Adrenal gland (tissue), 12 donors: Measurements from ENCODE around the gene MEOX2. TPM values are rescaled to one million over a fixed set of nuclear protein-coding genes. Genes with fewer than 3 reads are reported as not detected.

Experiments used
- DNase-seq, 7 donors: peaks; one replicate each; pipeline ENCODE4 v3.0.0-alpha.2; 2019 to 2020
- H3K27ac ChIP-seq, 5 donors: fragments of 200-600 bp; sonication (generic) in 4 of 5; 1 replicate in 3 of 5; 2 replicates in 2 of 5; pipeline versions ENCODE4 v1.5.1 to v1.8.0; 2016 to 2020; ENCODE audit warnings: mild to moderate bottlenecking in 1 of 5
- H3K27me3 ChIP-seq: fragments of 200-600 bp; 2 replicates; pipeline ENCODE4 v1.8.0; 2021
- H3K36me3 ChIP-seq, 2 donors: fragments of 200-600 bp; replicated peaks in 1 of 2; 1 replicate in 1 of 2; 2 replicates in 1 of 2; pipeline versions ENCODE4 v1.5.1 to v1.8.0; 2018 to 2022
- H3K4me1 ChIP-seq, 2 donors: fragments of 200-600 bp; replicated peaks in 1 of 2; 1 replicate in 1 of 2; 2 replicates in 1 of 2; pipeline versions ENCODE4 v1.5.1 to v1.8.0; 2018 to 2021
- H3K4me3 ChIP-seq, 4 donors: fragments of 200-600 bp; sonication (generic) in 3 of 4; one replicate each; pipeline ENCODE4 v1.5.1; 2016 to 2018
- H3K9me3 ChIP-seq, 3 donors: fragments of 200-600 bp; sonication (generic) in 1 of 3; replicated peaks in 1 of 3; 1 replicate in 2 of 3; 2 replicates in 1 of 3; pipeline versions ENCODE4 v1.5.1 to v1.8.0; 2016 to 2021
- POLR2A ChIP-seq, 2 donors: fragments of 450-650 bp; IDR thresholded peaks; one replicate each; pipeline ENCODE4 v1.6.1; 2017; ENCODE audit warnings: antibody characterized with exemption in 2 of 2, mild to moderate bottlenecking in 2 of 2, moderate library complexity in 1 of 2
- WGBS, 4 donors: extraction: QIAGEN DNeasy Blood & Tissue Kit in 2 of 4; methylation state at CpG; one replicate each; pipeline versions ENCODE4 v1.1.5 to v1.1.7; 2013 to 2017; 5-methylcytosine and 5-hydroxymethylcytosine counted together
- intact Hi-C, 2 donors: fragments of 100-400 bp; cut with DNase I; formaldehyde crosslinking; loops; one replicate each; pipeline versions ENCODE4 v1.14.1 to v1.15.0; 2022 to 2023
- polyA plus RNA-seq, 3 donors: library from polyadenylated mRNA; stranded (reverse); fragments of 200-250 nt in 2 of 3; fragments of 350-450 nt in 1 of 3; fragmentation: Illumina TruSeq in 1 of 3; extraction: RNeasy Lipid Tissue Mini Kit (QIAGEN cat#74804) in 1 of 3; gene quantifications; one replicate each; pipeline ENCODE4 v1.2.3, GENCODE V29; 2013 to 2014
- total RNA-seq, 9 donors: library from RNA; depleted of rRNA in 4 of 9; stranded (reverse); fragments of >200 nt in 4 of 9; fragments of 120-200 nt in 1 of 9; fragmentation: NEBNext Ultra II Directional in 1 of 9; extraction: Animal tissue kit (Norgen Biotek cat#: 25700) in 1 of 9; gene quantifications; one replicate each; pipeline versions ENCODE4 v1.1.0 to v1.2.4, GENCODE V29; 2013 to 2023
- TF ChIP-seq, protein P1 (sequence below), 6 experiments: fragments of 450-650 bp in 4 of 6; fragments of 200-600 bp in 2 of 6; sonication (generic) in 1 of 6; IDR thresholded peaks; 1 replicate in 5 of 6; 2 replicates in 1 of 6; pipeline versions ENCODE4 v1.5.1 to v1.8.0; 2016 to 2021; ENCODE audit warnings: antibody characterized with exemption in 6 of 6, mild to moderate bottlenecking in 2 of 6, moderate library complexity in 1 of 6
- donor health status: healthy with polysubstance abuse.
- donor health status: Bipolar disorder and iron deficiency.
- donor health status: DM: yes; HTN: yes; CAD: no.
- donor health status: DM: no; HTN: no; CAD: no.
- donor health status: DM: no; HTN: no; CAD: no.
- donor health status: DM: yes; HTN: yes; CAD: no.

MEOX2 gene
- total and polyA plus RNA-seq, 12 donors = 0.14 to 3.0 (median 0.79) TPM; not detected in 2

DNA sequence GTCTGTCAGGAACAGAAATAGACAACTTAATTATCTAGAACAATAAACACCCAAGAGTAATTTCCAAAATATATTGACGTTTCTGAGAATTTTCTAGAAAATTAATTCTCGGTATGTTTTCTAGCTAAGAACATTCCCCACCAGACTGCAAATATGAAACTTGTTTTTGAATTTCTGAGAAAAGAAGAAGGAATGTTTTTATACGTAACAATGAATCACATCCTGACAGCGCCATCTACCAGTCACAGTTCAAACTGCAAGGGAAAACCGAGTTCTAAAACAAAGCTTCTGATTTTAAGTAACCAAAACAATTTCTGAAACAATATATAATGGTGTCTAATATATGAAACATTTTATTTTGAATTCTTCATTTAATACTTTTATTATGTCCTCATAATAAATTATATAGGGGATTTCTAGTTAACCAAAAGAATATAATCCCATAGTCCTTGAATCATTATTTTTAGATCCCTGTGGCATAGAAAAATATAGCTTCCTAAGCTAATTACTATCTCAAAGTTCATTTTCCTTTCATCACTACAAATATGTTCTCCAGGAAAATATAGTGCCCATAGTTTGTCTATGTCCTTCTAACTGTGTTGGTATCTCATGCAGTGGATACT lies 34.5 kb upstream of the MEOX2 start:
- Histone ChIP-seq H3K4me3 (no peak overlapping the region), H3K9me3 (no peaks in the 10 kb centered on the region), H3K36me3 (no peaks in the 10 kb centered on the region), H3K4me1 (no peaks in the 10 kb centered on the region), H3K27me3 (no peaks in the 10 kb centered on the region), H3K27ac (no peak overlapping the region)
- DNase-seq = peak in 5 of 7 donors; percentile 20 to 64 (median 35)
- WGBS, 4 donors = 41 to 53% (median 47%) methylated on average over 5 of the region's 5 CpGs
- intact Hi-C loops = no loop called here
- no peak for TF ChIP-seq POLR2A (IDR thresholded peaks at IDR 0.05)
- TF ChIP-seq, protein P1, sequence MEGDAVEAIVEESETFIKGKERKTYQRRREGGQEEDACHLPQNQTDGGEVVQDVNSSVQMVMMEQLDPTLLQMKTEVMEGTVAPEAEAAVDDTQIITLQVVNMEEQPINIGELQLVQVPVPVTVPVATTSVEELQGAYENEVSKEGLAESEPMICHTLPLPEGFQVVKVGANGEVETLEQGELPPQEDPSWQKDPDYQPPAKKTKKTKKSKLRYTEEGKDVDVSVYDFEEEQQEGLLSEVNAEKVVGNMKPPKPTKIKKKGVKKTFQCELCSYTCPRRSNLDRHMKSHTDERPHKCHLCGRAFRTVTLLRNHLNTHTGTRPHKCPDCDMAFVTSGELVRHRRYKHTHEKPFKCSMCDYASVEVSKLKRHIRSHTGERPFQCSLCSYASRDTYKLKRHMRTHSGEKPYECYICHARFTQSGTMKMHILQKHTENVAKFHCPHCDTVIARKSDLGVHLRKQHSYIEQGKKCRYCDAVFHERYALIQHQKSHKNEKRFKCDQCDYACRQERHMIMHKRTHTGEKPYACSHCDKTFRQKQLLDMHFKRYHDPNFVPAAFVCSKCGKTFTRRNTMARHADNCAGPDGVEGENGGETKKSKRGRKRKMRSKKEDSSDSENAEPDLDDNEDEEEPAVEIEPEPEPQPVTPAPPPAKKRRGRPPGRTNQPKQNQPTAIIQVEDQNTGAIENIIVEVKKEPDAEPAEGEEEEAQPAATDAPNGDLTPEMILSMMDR (IDR thresholded peaks at IDR 0.05) = peak; percentile 38 to 64 (median 54)

DNA sequence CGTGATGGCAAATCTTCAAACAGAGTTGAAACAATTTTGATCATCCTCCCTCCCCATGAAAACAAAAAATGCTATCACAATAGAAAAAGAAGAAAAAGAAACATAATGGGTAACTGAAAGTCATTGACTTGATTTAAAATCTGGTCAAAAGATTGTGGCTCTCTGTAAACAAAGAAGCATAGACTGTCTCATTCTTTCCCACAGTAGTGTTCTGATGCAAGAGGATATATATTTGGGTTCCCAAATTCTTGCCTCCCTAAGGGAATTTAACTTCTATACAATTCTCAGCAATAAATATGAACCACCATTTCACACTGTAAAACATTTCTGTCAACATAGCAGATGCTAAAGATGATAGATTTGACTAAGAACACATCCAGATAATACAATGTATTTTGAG lies 32.8 kb upstream of the MEOX2 start:
- WGBS, 4 donors = 76 to 84% (median 80%) methylated on average over 1 of the region's 1 CpG
- no peak for TF ChIP-seq POLR2A (IDR thresholded peaks at IDR 0.05)
- TF ChIP-seq, protein P1 (IDR thresholded peaks at IDR 0.05) = no peak
- Histone ChIP-seq H3K36me3 (no peaks in the 10 kb centered on the region), H3K4me1 (no peaks in the 10 kb centered on the region), H3K27ac (no peak overlapping the region), H3K9me3 (no peaks in the 10 kb centered on the region), H3K27me3 (no peaks in the 10 kb centered on the region), H3K4me3 (no peak overlapping the region)
- no peak for DNase-seq
- intact Hi-C loops = loop anchor here in 1 of 2 donors (10.0 kb wide), 1 partner anchor 355 kb away; no protein-coding TSS in a partner anchor

DNA sequence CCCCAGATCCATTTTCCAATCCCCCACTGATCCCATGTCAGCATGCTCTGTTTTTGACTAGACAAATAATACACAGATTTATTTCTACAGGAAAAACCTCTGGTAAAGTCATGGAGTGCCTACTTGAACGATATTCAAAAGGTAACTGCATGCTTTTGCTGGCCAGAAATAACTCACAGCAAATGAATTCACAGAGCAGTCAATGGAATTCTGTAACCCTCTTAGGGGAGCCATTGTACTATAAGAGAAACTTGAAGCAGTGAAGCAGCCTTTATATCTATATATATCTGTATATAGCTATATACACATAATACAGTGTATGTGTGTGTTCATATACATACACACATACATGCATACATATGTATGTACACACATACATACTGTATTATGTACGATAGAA lies 29.0 kb upstream of the MEOX2 start:
- DNase-seq = no peak
- no peak for TF ChIP-seq POLR2A (IDR thresholded peaks at IDR 0.05)
- TF ChIP-seq, protein P1 (IDR thresholded peaks at IDR 0.05) = no peak
- no peaks in the 10 kb centered on the region for H3K9me3 ChIP-seq
- H3K27me3 ChIP-seq = no peaks in the 10 kb centered on the region
- no peaks in the 10 kb centered on the region for H3K4me1 ChIP-seq
- intact Hi-C loops = loop anchor here in 1 of 2 donors (10.0 kb wide), 1 partner anchor 359 kb away; no protein-coding TSS in a partner anchor
- H3K4me3 ChIP-seq = no peak overlapping the region
- WGBS, 4 donors = 60 to 69% (median 62%) methylated on average over 2 of the region's 2 CpGs
- no peaks in the 10 kb centered on the region for H3K36me3 ChIP-seq
- H3K27ac ChIP-seq = no peak overlapping the region

DNA sequence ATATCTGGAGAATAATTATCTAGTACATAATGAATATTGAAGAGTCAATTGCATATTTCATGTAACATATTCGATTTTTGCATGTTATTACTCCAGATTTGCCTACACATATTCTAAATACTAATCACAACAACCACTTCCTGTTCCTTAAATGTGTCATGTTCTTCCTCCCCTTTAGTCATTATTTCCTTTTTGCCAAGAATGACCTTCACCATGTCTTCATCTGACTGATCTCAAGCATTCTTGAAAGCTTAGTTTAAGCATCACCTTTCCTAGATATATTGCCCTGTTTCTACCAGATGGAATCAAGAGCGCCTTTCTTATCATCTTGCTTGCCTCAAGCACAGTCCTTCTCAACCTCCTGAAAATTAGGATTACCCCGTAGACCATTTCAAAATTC lies 23.5 kb upstream of the MEOX2 start:
- TF ChIP-seq, protein P1 (IDR thresholded peaks at IDR 0.05) = no peak
- TF ChIP-seq POLR2A (IDR thresholded peaks at IDR 0.05) = no peak
- Histone ChIP-seq H3K27ac (no peak overlapping the region), H3K9me3 (no peaks in the 10 kb centered on the region), H3K27me3 (no peaks in the 10 kb centered on the region), H3K4me3 (no peak overlapping the region), H3K36me3 (no peaks in the 10 kb centered on the region), H3K4me1 (no peaks in the 10 kb centered on the region)
- intact Hi-C loops = loop anchor here in 1 of 2 donors (10.0 kb wide), 1 partner anchor 365 kb away; no protein-coding TSS in a partner anchor
- WGBS, 4 donors = 77 to 88% (median 79%) methylated on average over 3 of the region's 3 CpGs
- no peak for DNase-seq
